HepG2 (cell line): ENCODE measurements around the gene XRCC2. TPM values are rescaled to one million over a fixed set of nuclear protein-coding genes. Genes with fewer than 3 reads are reported as not detected.

Experiments
- ATAC-seq: fragments of 200-7000 bp; cut with Tn5 transposase; 3 replicates; pipeline ENCODE4 v1.9.1; 2020; ENCODE audit warnings: mild to moderate bottlenecking, moderate library complexity
- BruUV-seq: library from RNA; stranded (reverse); fragments of 400-500 nt; replicated peaks from 2 replicates; lab custom pipeline; 2021; lab: Mats Ljungman, UMichigan
- CTCF ChIA-PET: fragments of 300-600 bp; formaldehyde crosslinking; extraction: SDS; loops from one replicate; lab custom pipeline; 2021; ENCODE audit warnings: low total read pairs, inconsistent platforms, low intra/inter-chr PET ratio; lab: Yijun Ruan, JAX
- POLR2A ChIA-PET: fragments of 350-600 bp; sonication (Branson Sonifier 250); formaldehyde crosslinking; loops from one replicate; lab custom pipeline; 2020; ENCODE audit warnings: antibody characterized with exemption, inconsistent platforms; lab: Yijun Ruan, JAX
- DNase-seq: peaks from one replicate; pipeline ENCODE4 v3.0.0-alpha.2; 2015; ENCODE audit warnings: low spot score
- FAIRE-seq: peaks from 3 replicates; lab custom pipeline; 2011; peaks lifted over from hg19 to GRCh38; lab: Jason Lieb, UNC
- H2AFZ ChIP-seq: one replicate; pipeline ENCODE4 v1.6.1; 2011; ENCODE audit warnings: low read length, inconsistent platforms
- H3K27ac ChIP-seq: fragments of 300-600 bp; 3 replicates; pipeline ENCODE4 v1.8.0; 2011; ENCODE audit warnings: mixed run types, mild to moderate bottlenecking, mixed read lengths, low read length, inconsistent platforms; ENCODE audit not compliant: insufficient read depth; ENCODE audit errors: extremely low read length
- H3K27me3 ChIP-seq, 2 experiments: fragments of 200-600 bp in 1 of 2; 2 replicates in 1 of 2; 3 replicates in 1 of 2; pipeline versions ENCODE4 v1.6.0 to v1.8.0; 2011; ENCODE audit warnings: low read length in 2 of 2, mild to moderate bottlenecking in 2 of 2, moderate library complexity in 2 of 2, inconsistent platforms in 1 of 2; ENCODE audit not compliant: insufficient read depth in 2 of 2, control insufficient read depth in 1 of 2
- H3K36me3 ChIP-seq, 2 experiments: fragments of 200-600 bp in 1 of 2; replicated peaks in 1 of 2; 2 replicates in 1 of 2; 3 replicates in 1 of 2; pipeline versions ENCODE4 v1.5.1 to v1.8.0; 2011; ENCODE audit warnings: low read length in 2 of 2, inconsistent platforms in 1 of 2; ENCODE audit not compliant: insufficient read depth in 2 of 2, control insufficient read depth in 1 of 2
- H3K4me1 ChIP-seq: 2 replicates; pipeline ENCODE4 v1.5.1; 2012; ENCODE audit warnings: low read length, inconsistent platforms; ENCODE audit not compliant: insufficient read depth
- H3K4me2 ChIP-seq: 2 replicates; pipeline ENCODE4 v1.6.0; 2011; ENCODE audit warnings: low read depth, low read length, inconsistent platforms
- H3K4me3 ChIP-seq, 3 experiments: fragments of 200-600 bp in 1 of 3; sonication (generic), shearing (Covaris generic) in 1 of 3; replicated peaks in 1 of 3; 2 replicates each; pipeline ENCODE4 v1.5.1; 2011 to 2016; ENCODE audit warnings: low read length in 3 of 3, inconsistent platforms in 2 of 3, low read depth in 2 of 3, mild to moderate bottlenecking in 2 of 3, control low read depth in 1 of 3, mixed read lengths in 1 of 3; ENCODE audit not compliant: insufficient read depth in 1 of 3
- H3K79me2 ChIP-seq: one replicate; pipeline ENCODE4 v1.6.1; 2011; ENCODE audit warnings: low read length, inconsistent platforms; ENCODE audit not compliant: insufficient read depth
- H3K9ac ChIP-seq: 2 replicates; pipeline ENCODE4 v1.6.0; 2011; ENCODE audit warnings: mild to moderate bottlenecking, low read depth, low read length, inconsistent platforms; ENCODE audit not compliant: insufficient read depth
- H3K9me3 ChIP-seq: 2 replicates; pipeline ENCODE4 v1.5.1; 2012; ENCODE audit warnings: mild to moderate bottlenecking, low read length
- H4K20me1 ChIP-seq: 2 replicates; pipeline ENCODE4 v1.6.0; 2011; ENCODE audit warnings: inconsistent platforms, mild to moderate bottlenecking, low read length, moderate library complexity; ENCODE audit not compliant: insufficient read depth
- CCAR2 ChIP-seq: fragments of 200-400 bp; formaldehyde crosslinking; optimal IDR thresholded peaks from 2 replicates; pipeline ENCODE3; 2018; ENCODE audit warnings: low read depth, mild to moderate bottlenecking, low read length, moderate library complexity
- FOSL1 ChIP-seq: sonication (generic); formaldehyde crosslinking; IDR thresholded peaks from 2 replicates; pipeline ENCODE4 v1.9.0; 2021; ENCODE audit warnings: missing genetic modification reagents, borderline replicate concordance
- KDM3A ChIP-seq: IDR thresholded peaks from 2 replicates; pipeline ENCODE4 v1.6.1; 2018; ENCODE audit warnings: low read depth, missing compliant biosample characterization
- MIER3 ChIP-seq: IDR thresholded peaks from 2 replicates; pipeline ENCODE4 v1.6.1; 2016; ENCODE audit warnings: missing compliant biosample characterization, borderline replicate concordance
- REXO4 ChIP-seq: sonication (generic); formaldehyde crosslinking; IDR thresholded peaks from 2 replicates; pipeline ENCODE4 v1.8.0; 2022; ENCODE audit warnings: missing genetic modification reagents, mild to moderate bottlenecking, borderline replicate concordance
- SMARCC2 ChIP-seq: fragments of 450-650 bp; IDR thresholded peaks from 2 replicates; pipeline ENCODE4 v1.6.1; 2017; ENCODE audit warnings: antibody characterized with exemption, mild to moderate bottlenecking
- TBL1XR1 ChIP-seq: fragments of 150-350 bp; IDR thresholded peaks from 2 replicates; pipeline ENCODE4 v1.6.1; 2014; ENCODE audit warnings: borderline replicate concordance, low read length; ENCODE audit not compliant: partially characterized antibody
- TCF7L2 ChIP-seq: IDR thresholded peaks from 2 replicates; pipeline ENCODE4 v1.6.1; 2011; ENCODE audit warnings: mild to moderate bottlenecking, low read depth, low read length, moderate library complexity
- TEAD2 ChIP-seq: sonication (generic); formaldehyde crosslinking; IDR thresholded peaks from 2 replicates; pipeline ENCODE4 v1.9.0; 2021; ENCODE audit warnings: missing genetic modification reagents
- ZNF138 ChIP-seq: sonication (generic); formaldehyde crosslinking; IDR thresholded peaks from 2 replicates; pipeline ENCODE4 v1.5.0; 2020; ENCODE audit warnings: mild to moderate bottlenecking, low read depth, missing genetic modification reagents
- ZNF383 ChIP-seq: sonication (generic); formaldehyde crosslinking; IDR thresholded peaks from 2 replicates; pipeline ENCODE4 v1.4.0; 2020; ENCODE audit warnings: missing genetic modification reagents, mild to moderate bottlenecking, borderline replicate concordance
- ZNF597 ChIP-seq: sonication (generic); formaldehyde crosslinking; IDR thresholded peaks from 2 replicates; pipeline ENCODE4 v1.5.0; 2020; ENCODE audit warnings: missing genetic modification reagents
- ZNF672 ChIP-seq: sonication (generic); formaldehyde crosslinking; IDR thresholded peaks from 2 replicates; pipeline ENCODE4 v1.8.1; 2022; ENCODE audit warnings: missing genetic modification reagents
- WGBS: methylation state at CpG from one replicate; pipeline ENCODE4 v1.1.6; 2017; ENCODE audit warnings: low lambda C conversion rate; 5-methylcytosine and 5-hydroxymethylcytosine counted together
- in situ Hi-C: cut with HindIII; loops from 2 replicates; pipeline ENCODE4 v1.10.0; 2017; ENCODE audit warnings: low pct_unique_long_range_greater_than_20kb; ENCODE audit not compliant: extremely low pct_ligation_motif_present
- intact Hi-C: fragments of 100-400 bp; cut with micrococcal nuclease; formaldehyde crosslinking; loops from one replicate; pipeline ENCODE4 v1.10.0; 2022; ENCODE audit not compliant: unreplicated experiment
- polyA plus RNA-seq, 8 experiments: library from polyadenylated mRNA; depleted of rRNA in 3 of 8; stranded (reverse) in 7 of 8; unstranded in 1 of 8; fragments of >200 nt; fragmentation: Illumina TruSeq in 4 of 8; extraction: Trizol in 4 of 8; gene quantifications; 2 replicates each; pipeline versions ENCODE4 v1.2.1 to v1.2.3, GENCODE V29; 2011 to 2016; ENCODE audit warnings: low read depth in 4 of 8, missing spikeins in 1 of 8, mixed read lengths in 1 of 8; ENCODE audit not compliant: insufficient read depth in 1 of 8
- total RNA-seq, 5 experiments: library from RNA; depleted of rRNA; stranded (reverse); fragments of >200 nt; fragmentation: Illumina TruSeq; extraction: Trizol; gene quantifications; 2 replicates each; pipeline ENCODE4 v1.2.3, GENCODE V29; 2016; ENCODE audit warnings: low read depth in 1 of 5
- TF ChIP-seq, protein P1 (sequence below): sonication (generic); formaldehyde crosslinking; IDR thresholded peaks from 2 replicates; pipeline ENCODE4 v1.4.0; 2020; ENCODE audit warnings: missing genetic modification reagents

XRCC2 gene
- total and polyA plus RNA-seq, 2 of the 13 experiments (the other 11 are each of a cell fraction or from before 2014, with no cell fraction given), result 3.8 to 14.5 TPM

DNA sequence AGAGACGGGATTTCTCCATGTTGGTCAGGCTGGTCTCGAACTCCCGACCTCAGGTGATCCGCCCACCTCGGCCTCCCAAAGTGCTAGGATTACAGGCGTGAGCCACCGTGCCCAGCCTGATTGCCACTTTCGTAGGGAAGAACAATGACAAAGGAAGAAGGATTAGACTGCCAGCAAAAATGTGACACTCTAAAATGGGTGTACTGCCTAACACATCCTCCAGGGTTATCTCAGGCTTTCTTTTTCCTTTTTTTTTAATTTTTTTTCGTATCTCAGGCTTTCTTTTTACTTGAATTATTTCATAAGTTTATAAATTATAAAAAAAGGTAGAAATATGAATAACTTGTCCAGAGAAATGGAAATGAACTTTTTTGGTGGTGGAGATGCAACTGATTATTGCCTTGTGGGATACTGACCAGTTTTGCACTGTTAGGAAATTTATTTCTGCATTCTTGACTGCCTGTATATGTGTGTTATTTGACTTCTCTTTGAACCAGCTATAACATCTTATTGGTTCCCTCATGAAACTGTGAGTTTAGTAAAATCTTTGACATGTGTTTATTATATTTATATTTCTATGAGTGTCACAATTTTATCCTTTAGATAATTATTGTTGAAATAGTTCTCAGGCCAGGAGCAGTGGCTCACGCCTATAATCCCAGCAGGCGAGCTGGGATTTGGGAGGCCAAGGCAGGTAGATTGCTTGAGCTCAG is 56.8 kb downstream of the XRCC2 start:
- ATAC-seq, result no peak
- no peaks in the 10 kb centered on the region for H3K79me2 ChIP-seq
- in situ Hi-C loops, result no loop called here
- BruUV-seq, result no TSS peak
- POLR2A ChIA-PET, result no interaction called here
- no peak for DNase-seq
- no peak overlapping the region for H3K9ac ChIP-seq
- no peak overlapping the region for H3K4me3 ChIP-seq
- H3K27ac ChIP-seq, result no peak overlapping the region
- no peak overlapping the region for H3K4me2 ChIP-seq
- H3K9me3 ChIP-seq, result no peaks in the 10 kb centered on the region
- H2AFZ ChIP-seq, result no peak overlapping the region
- FAIRE-seq, result no peak
- TF ChIP-seq KDM3A (CRISPR knock-in tag) (no peak), MIER3 (CRISPR knock-in tag) (no peak), TCF7L2 (no peak), FOSL1 (no peak), ZNF138 (CRISPR knock-in tag) (no peak), REXO4 (CRISPR knock-in tag) (no peak)
- TF ChIP-seq, all 625 proteins: peak for 0
- Histone ChIP-seq H3K36me3 (no peaks in the 10 kb centered on the region), H4K20me1 (no peaks in the 10 kb centered on the region), H3K27me3 (no peaks in the 10 kb centered on the region), H3K4me1 (peaks cover 15% of the 10 kb centered on the region)
- WGBS, result 74% methylated on average over 11 of the region's 11 CpGs
- intact Hi-C loops, result loop anchor here (10.0 kb wide), 1 partner anchor 546 kb away; no protein-coding TSS in a partner anchor
- CTCF ChIA-PET, result no interaction called here

GRCh38 chr7:152618427-152618826 is 57.5 kb downstream of the XRCC2 start:
- no peak overlapping the region for H3K9ac ChIP-seq
- H3K4me3 ChIP-seq, result no peak overlapping the region
- intact Hi-C loops (loop anchor here (10.0 kb wide), 1 partner anchor 546 kb away; no protein-coding TSS in a partner anchor), in situ Hi-C loops (no loop called here)
- H3K36me3 ChIP-seq, result no peaks in the 10 kb centered on the region
- H3K9me3 ChIP-seq, result no peaks in the 10 kb centered on the region
- H3K27me3 ChIP-seq, result no peaks in the 10 kb centered on the region
- POLR2A ChIA-PET, result no interaction called here
- H3K4me1 ChIP-seq, result peaks cover 15% of the 10 kb centered on the region
- H3K4me2 ChIP-seq, result no peak overlapping the region
- H3K27ac ChIP-seq, result no peak overlapping the region
- FAIRE-seq (no peak), ATAC-seq (no peak), DNase-seq (no peak)
- no peak overlapping the region for H2AFZ ChIP-seq
- H4K20me1 ChIP-seq, result no peaks in the 10 kb centered on the region
- no peaks in the 10 kb centered on the region for H3K79me2 ChIP-seq
- CTCF ChIA-PET, result no interaction called here
- 79% methylated on average over 5 of the region's 5 CpGs for WGBS
- no TSS peak for BruUV-seq
- TF ChIP-seq CCAR2 (no peak), ZNF672 (CRISPR knock-in tag) (no peak), ZNF383 (CRISPR knock-in tag) (no peak), ZNF597 (CRISPR knock-in tag) (no peak), TEAD2 (CRISPR knock-in tag) (no peak), TBL1XR1 (no peak), SMARCC2 (no peak)
- TF ChIP-seq, protein P1, sequence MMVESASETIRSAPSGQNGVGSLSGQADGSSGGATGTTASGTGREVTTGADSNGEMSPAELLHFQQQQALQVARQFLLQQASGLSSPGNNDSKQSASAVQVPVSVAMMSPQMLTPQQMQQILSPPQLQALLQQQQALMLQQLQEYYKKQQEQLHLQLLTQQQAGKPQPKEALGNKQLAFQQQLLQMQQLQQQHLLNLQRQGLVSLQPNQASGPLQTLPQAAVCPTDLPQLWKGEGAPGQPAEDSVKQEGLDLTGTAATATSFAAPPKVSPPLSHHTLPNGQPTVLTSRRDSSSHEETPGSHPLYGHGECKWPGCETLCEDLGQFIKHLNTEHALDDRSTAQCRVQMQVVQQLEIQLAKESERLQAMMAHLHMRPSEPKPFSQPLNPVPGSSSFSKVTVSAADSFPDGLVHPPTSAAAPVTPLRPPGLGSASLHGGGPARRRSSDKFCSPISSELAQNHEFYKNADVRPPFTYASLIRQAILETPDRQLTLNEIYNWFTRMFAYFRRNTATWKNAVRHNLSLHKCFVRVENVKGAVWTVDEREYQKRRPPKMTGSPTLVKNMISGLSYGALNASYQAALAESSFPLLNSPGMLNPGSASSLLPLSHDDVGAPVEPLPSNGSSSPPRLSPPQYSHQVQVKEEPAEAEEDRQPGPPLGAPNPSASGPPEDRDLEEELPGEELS, result no peak
